Natural killer cell treated with Interleukin-12 subunit alpha and Interleukin-12 subunit beta and Interleukin-15 and Interleukin-18, amount 100 ng/mL, for 72 hours (primary cell): Measurements from ENCODE around the gene XRCC4. TPM values are rescaled to one million over a fixed set of nuclear protein-coding genes. Genes with fewer than 3 reads are reported as not detected.
"Not testable (repeated sequence)": the region's sequence is repeated elsewhere in the genome, so short reads cannot be mapped to it uniquely, and the experiment has no call there.

Source experiments
- ATAC-seq, 2 donors: fragments of 150-1000 bp; cut with Tn5 transposase in 1 of 2; sonication (Bioruptor Pico), chemical (Tn5 transposase) in 1 of 2; 2 replicates each; pipeline ENCODE4 v1.10.0; 2021
- DNase-seq: peaks from one replicate; pipeline ENCODE4 v3.0.0; 2022; ENCODE audit warnings: low spot score
- H3K27ac Mint-ChIP-seq, 2 donors: 1 replicate in 1 of 2; 2 replicates in 1 of 2; pipeline ENCODE4 v1.8.0; 2022; ENCODE audit warnings: mixed read lengths in 2 of 2, mild to moderate bottlenecking in 1 of 2, moderate library complexity in 1 of 2
- H3K27me3 Mint-ChIP-seq, 2 donors: 1 replicate in 1 of 2; 2 replicates in 1 of 2; pipeline ENCODE4 v1.8.0; 2022; ENCODE audit warnings: mixed read lengths in 2 of 2
- H3K36me3 Mint-ChIP-seq: one replicate; pipeline ENCODE4 v1.8.0; 2022; ENCODE audit warnings: mixed read lengths
- H3K4me1 Mint-ChIP-seq, 2 donors: 1 replicate in 1 of 2; 2 replicates in 1 of 2; pipeline ENCODE4 v1.8.0; 2022; ENCODE audit warnings: low read depth in 2 of 2, mixed read lengths in 2 of 2, mild to moderate bottlenecking in 1 of 2
- H3K4me3 Mint-ChIP-seq: one replicate; pipeline ENCODE4 v1.8.0; 2022; ENCODE audit warnings: mixed read lengths
- H3K9me3 Mint-ChIP-seq: 2 replicates; pipeline ENCODE4 v1.8.0; 2022; ENCODE audit warnings: mixed read lengths
- total RNA-seq, 2 donors: library from RNA; stranded (reverse); gene quantifications; one replicate each; pipeline ENCODE4 v1.2.3, GENCODE V29; 2022

Gene XRCC4
- total RNA-seq, 2 donors from 2014 or later = 10.2 to 13.9 TPM

DNA sequence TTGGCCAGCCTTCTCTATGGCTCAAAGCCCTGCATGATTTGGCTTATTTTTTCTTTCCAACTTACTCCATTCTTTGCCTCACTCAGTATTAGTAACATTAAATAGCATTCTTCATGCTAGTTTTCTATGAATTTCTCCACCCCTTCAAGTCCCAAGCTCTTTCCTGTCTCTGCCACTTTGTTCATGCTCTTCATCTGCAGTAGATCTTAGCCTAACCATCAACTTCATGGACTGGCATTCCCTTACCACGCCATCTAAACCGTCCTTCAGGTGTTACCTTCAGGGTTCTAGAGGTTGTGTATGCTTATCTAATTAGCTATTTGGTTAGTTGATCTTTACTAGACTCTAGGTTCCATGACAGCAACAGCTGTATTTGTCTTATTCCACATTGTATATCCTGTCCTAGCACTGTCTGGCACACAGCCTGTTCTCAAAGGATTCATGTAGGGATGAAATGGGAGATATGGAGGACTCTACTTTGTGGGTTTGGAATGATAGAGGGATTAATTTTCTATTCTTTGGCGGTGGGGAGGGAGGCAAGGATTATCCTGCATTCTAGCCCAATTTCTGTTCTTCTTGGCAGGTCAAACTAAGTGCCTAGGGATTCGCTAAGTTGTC is 26.5 kb upstream of the XRCC4 start:
- DNase-seq (no peak), ATAC-seq (no peak)
- Mint-ChIP-seq H3K36me3 (peaks cover 26% of the 10 kb centered on the region), H3K27me3 (no peaks in the 10 kb centered on the region), H3K4me3 (no peak overlapping the region), H3K9me3 (no peaks in the 10 kb centered on the region), H3K4me1 (peaks cover 9 to 14% of the 10 kb centered on the region in 2 donors), H3K27ac (no peak overlapping the region)

DNA sequence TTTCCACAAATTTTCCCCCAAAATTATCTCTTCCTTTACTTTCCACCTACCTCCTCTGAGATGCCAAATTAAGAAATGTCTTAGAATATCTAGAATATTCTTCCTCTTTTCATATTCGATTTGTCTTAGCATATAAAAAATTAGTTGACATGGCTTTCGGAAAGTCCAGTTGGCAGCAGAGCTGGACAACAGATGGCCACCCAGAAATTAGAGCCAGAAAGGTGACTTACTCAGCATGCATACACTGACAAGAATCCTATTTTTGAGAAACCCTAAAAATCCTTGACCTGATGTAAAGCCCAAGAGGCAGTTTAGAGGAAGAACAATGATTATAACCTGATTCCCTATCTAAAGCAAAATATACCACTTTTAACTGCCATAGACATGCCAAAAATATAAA is 22.2 kb upstream of the XRCC4 start:
- no peak for ATAC-seq

DNA sequence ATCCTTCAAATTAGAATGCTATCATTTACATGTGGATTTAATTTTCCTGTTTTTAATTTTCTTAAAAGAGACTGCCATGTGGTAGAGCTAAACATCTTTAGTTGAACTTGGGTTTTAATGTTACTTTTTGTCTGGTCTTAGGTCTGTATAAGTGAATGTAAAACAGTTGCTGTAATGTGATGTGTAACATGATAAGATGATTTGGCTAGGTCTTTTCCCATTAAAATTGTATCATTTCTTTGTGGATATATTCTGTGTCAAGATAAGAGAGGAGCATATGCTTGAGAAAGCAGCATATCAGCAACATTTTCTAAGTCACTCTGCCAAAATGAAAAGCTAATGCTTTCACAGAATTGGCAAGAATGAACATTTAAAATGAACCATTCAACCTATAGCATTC is 18.6 kb upstream of the XRCC4 start:
- Mint-ChIP-seq H3K9me3 (no peaks in the 10 kb centered on the region), H3K27me3 (no peaks in the 10 kb centered on the region), H3K4me3 (no peak overlapping the region), H3K27ac (peak overlapping the region in 1 of 2 donors; percentile 13), H3K36me3 (peaks cover 27% of the 10 kb centered on the region), H3K4me1 (peaks cover 25 to 29% of the 10 kb centered on the region in 2 donors)
- ATAC-seq (no peak), DNase-seq (no peak)

More for the DNA sequence above, 22.2 kb upstream of the XRCC4 start:
- Mint-ChIP-seq H3K27me3 (no peaks in the 10 kb centered on the region), H3K27ac (no peak overlapping the region), H3K36me3 (peaks cover 34% of the 10 kb centered on the region), H3K9me3 (no peaks in the 10 kb centered on the region), H3K4me1 (peaks cover 27 to 29% of the 10 kb centered on the region in 2 donors), H3K4me3 (no peak overlapping the region)
- DNase-seq = no peak

DNA sequence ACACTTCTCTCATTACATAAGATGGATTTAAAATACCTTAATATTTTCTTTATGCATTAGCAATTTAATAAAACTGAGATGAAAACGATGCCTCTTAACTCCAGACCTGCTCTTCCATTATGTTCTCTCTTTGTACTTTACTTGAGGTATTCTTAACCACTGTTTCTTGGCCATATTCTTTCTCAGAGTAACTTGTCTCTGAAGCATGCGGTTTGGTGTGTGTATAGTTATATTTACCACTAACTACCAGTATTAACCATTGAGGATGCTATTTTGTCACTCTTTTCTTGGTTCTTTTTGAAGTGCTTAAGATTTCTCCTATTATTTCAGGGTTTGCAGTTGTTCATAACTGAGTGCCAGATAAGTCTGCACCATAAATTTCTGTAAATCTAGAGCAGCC is 18.0 kb upstream of the XRCC4 start:
- ATAC-seq = no peak
- peaks cover 28% of the 10 kb centered on the region in 2 donors for H3K4me1 Mint-ChIP-seq
- no peak overlapping the region for H3K4me3 Mint-ChIP-seq
- peaks cover 24% of the 10 kb centered on the region for H3K36me3 Mint-ChIP-seq
- H3K27ac Mint-ChIP-seq = no peak overlapping the region
- no peaks in the 10 kb centered on the region for H3K27me3 Mint-ChIP-seq
- H3K9me3 Mint-ChIP-seq = no peaks in the 10 kb centered on the region
- no peak for DNase-seq

DNA sequence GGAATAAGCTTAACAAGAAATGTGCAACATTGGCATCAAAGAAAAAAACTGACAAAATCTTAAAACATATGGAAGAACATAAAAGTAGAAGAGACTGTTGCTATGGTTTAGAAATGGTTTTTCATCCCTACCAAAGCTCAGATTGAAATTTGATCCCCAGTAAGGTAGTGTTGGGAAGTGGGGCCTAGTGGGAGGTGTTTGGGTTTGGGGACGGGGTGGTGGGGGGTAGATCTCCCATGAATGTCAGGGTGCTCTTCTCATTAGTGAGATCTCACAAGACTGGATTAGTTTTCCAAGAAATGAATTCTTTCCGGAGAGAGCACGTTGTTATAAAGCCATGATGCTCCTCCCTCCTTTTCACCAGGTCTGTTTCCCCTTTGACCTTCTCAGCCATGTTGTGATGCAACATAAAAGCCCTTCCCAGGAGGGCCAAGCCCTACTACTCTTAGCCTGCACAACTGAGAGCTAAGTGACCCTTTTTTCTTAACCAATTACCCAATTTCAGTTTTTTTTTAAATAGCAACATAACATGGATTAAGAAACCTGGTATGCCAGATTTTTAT is 10.7 kb upstream of the XRCC4 start:
- DNase-seq (no peak), ATAC-seq (no peak)
- no peak overlapping the region for H3K4me3 Mint-ChIP-seq
- no peak overlapping the region for H3K27ac Mint-ChIP-seq
- peaks cover 10 to 21% of the 10 kb centered on the region in 2 donors for H3K4me1 Mint-ChIP-seq
- H3K36me3 Mint-ChIP-seq = peaks cover 6% of the 10 kb centered on the region
- H3K27me3 Mint-ChIP-seq = no peaks in the 10 kb centered on the region
- no peaks in the 10 kb centered on the region for H3K9me3 Mint-ChIP-seq

DNA sequence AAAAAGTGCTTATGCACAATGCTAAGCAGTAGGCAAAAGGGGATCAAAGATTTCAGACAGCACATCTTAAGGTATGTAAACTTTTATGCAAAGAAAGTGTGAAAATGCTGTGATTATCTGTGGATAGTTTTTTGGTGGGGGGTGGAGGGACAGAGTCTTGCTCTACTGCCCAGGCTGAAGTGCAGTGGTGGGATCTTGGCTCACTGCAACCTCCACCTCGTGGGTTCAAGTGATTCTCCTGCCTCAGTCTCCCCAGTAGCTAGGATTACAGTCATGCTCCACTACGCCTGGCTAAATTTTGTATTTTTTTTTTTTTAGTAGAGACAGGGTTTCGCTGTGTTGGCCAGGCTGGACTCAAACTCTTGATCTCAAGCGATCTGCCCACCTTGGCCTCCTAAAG is 10.0 kb upstream of the XRCC4 start:
- ATAC-seq, H3K27ac Mint-ChIP-seq, H3K36me3 Mint-ChIP-seq, DNase-seq, H3K9me3 Mint-ChIP-seq, H3K27me3 Mint-ChIP-seq, H3K4me3 Mint-ChIP-seq: not testable (repeated sequence)
- peaks cover 17 to 24% of the 10 kb centered on the region in 2 donors for H3K4me1 Mint-ChIP-seq

DNA sequence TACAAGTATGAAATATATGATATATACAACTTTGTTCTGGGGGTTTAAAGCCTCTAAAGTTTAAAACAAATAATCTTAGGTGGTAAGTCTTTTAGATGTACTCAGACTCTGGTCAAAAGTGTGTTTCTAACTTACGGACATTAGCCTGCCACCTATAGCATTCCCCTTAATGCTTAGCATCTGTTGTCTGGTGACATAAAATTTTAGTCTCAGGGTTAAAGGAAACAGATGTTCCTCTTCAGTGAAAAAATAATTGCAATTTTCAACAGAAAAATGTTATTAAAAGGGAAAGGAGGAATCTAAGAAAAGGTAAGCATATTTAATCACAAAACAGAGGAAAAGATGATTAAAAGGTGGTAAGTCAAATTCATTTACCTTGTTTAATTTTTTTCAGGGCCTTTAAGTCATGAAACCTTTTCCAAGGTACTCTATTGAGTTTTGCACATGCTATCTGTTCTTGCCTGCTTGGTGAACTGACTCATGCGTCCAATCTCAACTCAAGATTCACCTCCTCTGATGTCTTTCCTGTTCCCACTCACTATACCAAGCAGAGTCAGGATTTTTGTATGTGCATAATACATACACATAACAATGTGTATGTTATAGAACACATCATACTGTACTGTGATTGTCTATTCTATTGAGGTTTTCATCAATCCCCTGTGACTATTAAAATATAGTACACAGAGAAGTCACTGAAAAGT is 8.1 kb upstream of the XRCC4 start:
- Mint-ChIP-seq H3K9me3 (no peaks in the 10 kb centered on the region), H3K27ac (no peak overlapping the region), H3K4me3 (no peak overlapping the region), H3K27me3 (no peaks in the 10 kb centered on the region), H3K4me1 (peaks cover 31 to 38% of the 10 kb centered on the region in 2 donors), H3K36me3 (peaks cover 15% of the 10 kb centered on the region)
- ATAC-seq (no peak), DNase-seq (no peak)

DNA sequence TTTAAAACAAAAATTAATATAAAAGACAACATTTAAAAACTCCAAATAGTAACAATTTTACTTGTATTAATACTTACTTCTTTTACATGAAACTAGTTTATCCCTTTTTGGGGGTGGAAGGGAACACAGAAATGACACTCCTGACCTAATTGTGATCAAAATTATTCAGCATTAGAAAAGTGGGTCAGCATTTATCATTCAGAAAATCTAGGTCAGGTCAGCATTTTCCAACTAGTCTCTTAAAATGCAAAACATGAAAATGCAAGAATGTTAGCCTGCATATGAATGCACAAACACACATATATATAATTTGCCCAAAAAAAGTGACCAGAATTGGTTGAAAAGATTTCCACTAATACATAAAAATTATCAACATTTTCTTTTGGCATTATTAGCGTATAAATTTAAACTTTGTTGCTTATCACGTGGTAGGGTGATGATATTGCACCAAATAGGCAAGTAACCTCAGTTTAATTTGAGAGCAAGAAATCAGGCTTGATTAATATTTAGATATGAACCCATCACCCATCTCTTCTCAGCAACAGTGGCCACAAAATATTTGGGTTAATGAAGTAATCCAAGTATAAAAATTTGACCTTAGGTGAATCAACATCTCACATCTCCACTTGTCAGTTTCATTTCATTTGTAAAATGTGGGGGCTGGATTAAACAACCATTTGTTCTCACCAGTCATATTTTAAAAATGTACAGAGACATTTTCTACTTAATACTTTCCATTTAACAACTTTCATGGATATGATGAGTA is 5.9 kb upstream of the XRCC4 start:
- H3K9me3 Mint-ChIP-seq = no peaks in the 10 kb centered on the region
- peaks cover 44% of the 10 kb centered on the region in 2 donors for H3K4me1 Mint-ChIP-seq

DNA sequence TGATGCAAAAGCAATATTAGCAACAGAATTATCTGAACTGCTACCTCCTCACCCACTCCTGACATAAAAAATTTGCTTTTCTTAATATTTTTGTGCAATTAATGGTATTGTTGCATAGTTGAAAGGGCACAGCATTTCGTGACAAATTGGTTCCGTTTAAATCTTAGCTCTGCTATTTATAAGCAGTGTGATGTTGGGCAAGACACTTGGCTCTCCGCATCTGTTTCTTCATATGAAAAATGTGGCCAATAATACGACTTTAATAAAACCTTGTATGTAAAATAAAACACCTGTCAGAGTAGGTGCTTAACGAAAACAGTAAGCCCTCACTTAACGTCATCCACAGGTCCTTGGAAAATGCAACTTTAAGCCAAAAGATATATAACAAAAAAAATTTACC is 4.4 kb upstream of the XRCC4 start:
- Mint-ChIP-seq H3K4me3 (no peak overlapping the region), H3K27ac (no peak overlapping the region), H3K9me3 (no peaks in the 10 kb centered on the region), H3K27me3 (no peaks in the 10 kb centered on the region), H3K4me1 (peaks cover 43 to 53% of the 10 kb centered on the region in 2 donors), H3K36me3 (peaks cover 13% of the 10 kb centered on the region)
- DNase-seq (no peak), ATAC-seq (no peak)

More for the DNA sequence above, 5.9 kb upstream of the XRCC4 start:
- peaks cover 12% of the 10 kb centered on the region for H3K36me3 Mint-ChIP-seq
- ATAC-seq (no peak), DNase-seq (no peak)
- H3K27ac Mint-ChIP-seq = no peak overlapping the region
- H3K27me3 Mint-ChIP-seq = no peaks in the 10 kb centered on the region
- H3K4me3 Mint-ChIP-seq = no peak overlapping the region

DNA sequence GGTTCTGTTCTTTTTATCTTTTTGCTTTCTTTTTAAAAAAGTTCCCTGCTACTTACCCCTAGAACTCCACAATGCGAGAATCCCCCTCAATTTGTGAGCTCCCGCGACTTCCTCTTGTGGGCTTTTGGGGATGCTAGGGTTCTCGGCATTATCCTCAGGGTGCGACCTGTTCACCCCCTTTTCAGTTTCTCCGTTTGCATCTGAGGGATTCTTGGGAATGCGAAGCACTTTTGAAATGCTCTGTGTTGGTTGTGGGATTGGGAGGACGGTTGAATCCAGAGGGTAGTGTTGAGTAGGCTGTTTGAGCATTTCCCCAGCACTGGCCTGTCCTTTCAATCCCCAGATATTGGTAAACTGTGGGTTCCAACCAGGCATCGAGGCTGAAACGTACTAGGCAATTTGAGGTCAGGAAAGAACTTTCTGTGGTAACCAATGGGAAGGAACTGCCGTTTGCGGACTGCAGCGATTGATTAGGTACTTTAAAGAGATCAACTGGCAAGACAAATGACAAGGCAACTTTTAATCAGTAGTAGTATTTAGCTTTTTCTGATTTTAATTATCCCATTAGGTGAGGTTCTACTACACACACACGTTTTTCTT is 415 bp downstream of the XRCC4 start:
- Mint-ChIP-seq H3K27me3 (no peaks in the 10 kb centered on the region), H3K27ac (peak overlapping the region; percentile 98), H3K9me3 (no peaks in the 10 kb centered on the region), H3K36me3 (peaks cover 17% of the 10 kb centered on the region), H3K4me3 (peak overlapping the region; percentile 98), H3K4me1 (peaks cover 33 to 46% of the 10 kb centered on the region in 2 donors)
- ATAC-seq (no peak), DNase-seq (no peak)

DNA sequence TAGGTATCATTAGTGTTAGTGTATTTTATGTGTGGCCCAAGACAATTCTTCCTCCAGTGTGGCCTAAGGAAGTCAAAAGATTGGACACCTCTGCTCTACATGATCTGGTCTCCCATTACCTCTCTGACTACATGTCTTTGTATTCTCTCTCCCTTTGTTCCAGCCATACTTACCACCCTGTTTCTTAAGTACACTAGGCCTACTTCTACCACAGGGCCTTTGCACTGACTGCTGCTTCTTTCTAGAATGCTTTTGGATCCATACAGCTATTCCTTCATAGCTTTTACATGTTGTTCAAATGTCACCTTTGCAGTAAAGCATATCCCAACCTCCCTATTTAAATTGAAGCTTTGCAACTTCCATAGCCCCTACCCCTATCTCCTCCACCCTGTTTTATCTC is 5.4 kb downstream of the XRCC4 start:
- H3K4me3 Mint-ChIP-seq = no peak overlapping the region
- no peak for DNase-seq
- no peak for ATAC-seq
- no peaks in the 10 kb centered on the region for H3K27me3 Mint-ChIP-seq
- H3K9me3 Mint-ChIP-seq = no peaks in the 10 kb centered on the region
- H3K4me1 Mint-ChIP-seq = peaks cover 8 to 9% of the 10 kb centered on the region in 2 donors
- H3K36me3 Mint-ChIP-seq = peaks cover 5% of the 10 kb centered on the region
- no peak overlapping the region for H3K27ac Mint-ChIP-seq

DNA sequence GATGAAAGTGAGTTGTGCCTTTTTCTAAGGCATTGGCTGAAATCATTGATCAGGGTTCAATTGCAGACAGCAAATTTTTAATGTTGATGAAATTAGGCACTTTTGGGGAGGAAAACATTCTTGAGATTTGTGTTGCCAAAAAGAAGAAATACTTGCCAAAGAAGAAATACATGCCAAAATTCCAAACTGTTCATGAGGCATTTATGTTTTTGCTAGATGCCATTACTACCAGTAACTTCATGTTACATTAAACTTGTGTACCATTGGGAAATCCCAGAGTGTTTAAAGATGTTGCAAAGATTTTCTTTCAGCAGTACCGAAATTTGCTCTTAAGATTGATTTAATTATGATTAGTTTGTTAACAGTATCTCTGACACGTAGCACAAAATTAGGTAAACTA is 7.0 kb downstream of the XRCC4 start:
- Mint-ChIP-seq H3K27ac (no peak overlapping the region), H3K4me3 (no peak overlapping the region), H3K27me3 (no peaks in the 10 kb centered on the region), H3K4me1 (no peaks in the 10 kb centered on the region), H3K9me3 (no peaks in the 10 kb centered on the region), H3K36me3 (no peaks in the 10 kb centered on the region)
- no peak for ATAC-seq
- no peak for DNase-seq

DNA sequence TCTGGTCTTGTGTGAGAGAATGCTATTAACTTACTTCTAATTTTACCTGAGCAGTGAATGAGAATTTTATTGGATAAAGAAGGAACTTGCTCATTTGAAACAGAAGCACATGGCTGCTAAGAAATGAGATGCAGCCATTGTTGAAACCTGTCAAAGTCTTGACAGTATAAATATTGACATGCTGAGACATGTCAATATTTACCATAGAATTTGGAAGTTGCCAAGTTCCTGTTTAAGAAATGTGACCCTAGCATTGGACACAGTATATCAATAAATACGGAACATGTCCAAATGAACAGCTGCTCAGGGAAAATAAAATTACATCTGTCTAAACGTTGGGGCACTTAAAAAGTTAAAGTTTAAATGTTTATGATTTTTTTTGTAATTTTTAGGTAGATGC is 7.8 kb downstream of the XRCC4 start:
- Mint-ChIP-seq H3K27ac (no peak overlapping the region), H3K4me3 (no peak overlapping the region), H3K27me3 (no peaks in the 10 kb centered on the region), H3K36me3 (no peaks in the 10 kb centered on the region), H3K4me1 (no peaks in the 10 kb centered on the region), H3K9me3 (no peaks in the 10 kb centered on the region)
- DNase-seq (no peak), ATAC-seq (no peak)
